NT2/D1 (cell line): ENCODE results near the gene TSPAN9.

Source experiments
- SUZ12 ChIP-seq: IDR thresholded peaks from 2 replicates; pipeline ENCODE4 v1.6.1; 2011; ENCODE audit not compliant: insufficient read length, insufficient read depth; ENCODE audit errors: extremely low read depth
- YY1 ChIP-seq: IDR thresholded peaks from 2 replicates; pipeline ENCODE4 v1.6.1; 2011; ENCODE audit not compliant: insufficient read length, insufficient read depth
- ZNF274 ChIP-seq: IDR thresholded peaks from 2 replicates; pipeline ENCODE4 v1.6.1; 2011; ENCODE audit warnings: mild to moderate bottlenecking, low read depth, low read length

DNA sequence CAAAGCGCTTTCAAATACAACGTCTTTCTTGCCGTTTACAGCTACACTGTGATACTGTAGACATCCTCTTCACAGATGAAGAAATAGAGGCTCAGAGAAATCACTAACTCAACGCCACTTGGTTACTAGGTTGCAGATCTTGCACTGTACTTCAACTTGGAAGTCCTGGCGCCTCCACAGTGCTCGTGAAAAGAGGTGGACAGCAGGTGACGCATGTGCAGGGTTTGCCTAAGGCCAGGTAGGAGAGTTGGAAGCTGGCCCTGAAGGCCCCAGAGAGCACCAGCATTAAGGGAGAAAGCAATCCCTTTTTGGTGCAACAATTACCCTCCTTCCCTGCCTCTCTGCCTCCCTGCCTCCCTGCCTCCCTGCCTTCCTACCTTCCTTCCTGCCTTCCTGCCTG, 22.8 kb upstream of the TSPAN9 start:
- TF ChIP-seq YY1: no peak
- TF ChIP-seq SUZ12: no peak
- no peak for TF ChIP-seq ZNF274
